GM13976 (cell line): ENCODE results near the gene PBOV1.

ENCODE experiments used
- DNase-seq: peaks from one replicate; pipeline ENCODE4 v3.0.0; 2012; ENCODE audit warnings: low spot score
- CTCF ChIP-seq: IDR thresholded peaks from 2 replicates; pipeline ENCODE4 v1.5.1; 2012; ENCODE audit warnings: borderline replicate concordance, mild to moderate bottlenecking; ENCODE audit not compliant: insufficient read depth; ENCODE audit errors: extremely low read depth, missing control alignments, control extremely low read depth
- in situ Hi-C: fragments of 300-500 bp; cut with MboI; formaldehyde crosslinking; loops from one replicate; pipeline ENCODE4 v1.12.0; 2022; ENCODE audit warnings: low sequenced_read_pairs, mixed read lengths, inconsistent platforms; ENCODE audit not compliant: unreplicated experiment

Gene PBOV1

GRCh38 chr6:138218449-138218848 is at the start of gene PBOV1:
Gene PBOV1, minus strand, starts transcription at chr6:138218491. Its CDS starts 96 bp downstream, at chr6:138218395.
- in situ Hi-C loops = no loop called here
- DNase-seq = no peak
- no peak for TF ChIP-seq CTCF

- no peak for DNase-seq
- no peak for TF ChIP-seq CTCF
- in situ Hi-C loops = no loop called here
Observed at GRCh38 chr6:138266095-138266494, 47.8 kb upstream of the PBOV1 start.

- DNase-seq = no peak
- no peak for TF ChIP-seq CTCF
- in situ Hi-C loops = no loop called here
Observed at GRCh38 chr6:138264372-138264880, 46.1 kb upstream of the PBOV1 start.

- TF ChIP-seq CTCF = no peak
- in situ Hi-C loops = no loop called here
- DNase-seq = no peak
Observed at GRCh38 chr6:138263963-138264362, 45.7 kb upstream of the PBOV1 start.

GRCh38 chr6:138261116-138261780 is 43.0 kb upstream of the PBOV1 start:
- no peak for TF ChIP-seq CTCF
- DNase-seq = no peak
- in situ Hi-C loops = no loop called here

GRCh38 chr6:138258991-138259390 is 40.7 kb upstream of the PBOV1 start:
- in situ Hi-C loops = no loop called here
- no peak for DNase-seq
- TF ChIP-seq CTCF = no peak
